Mesendoderm (in vitro differentiated cells): ENCODE results near the gene MAST4.

Source experiments
- DNase-seq: peaks from one replicate; pipeline ENCODE4 v3.0.0; 2013
- H2AK5ac ChIP-seq: 2 replicates; pipeline ENCODE4 v1.6.1; 2013; ENCODE audit warnings: low read length, inconsistent platforms
- H2BK120ac ChIP-seq: 2 replicates; pipeline ENCODE4 v1.6.1; 2013; ENCODE audit warnings: low read depth, mild to moderate bottlenecking, low read length, moderate library complexity, mixed read lengths
- H2BK15ac ChIP-seq: replicated peaks from 2 replicates; pipeline ENCODE4 v1.6.1; 2013; ENCODE audit warnings: low read depth, mild to moderate bottlenecking, moderate library complexity
- H2BK5ac ChIP-seq: 2 replicates; pipeline ENCODE4 v1.6.1; 2013; ENCODE audit warnings: low read length, inconsistent platforms
- H3K18ac ChIP-seq: 2 replicates; pipeline ENCODE4 v1.6.1; 2013; ENCODE audit warnings: mild to moderate bottlenecking, low read length, mixed read lengths
- H3K23ac ChIP-seq: one replicate; pipeline ENCODE4 v1.6.1; 2013; ENCODE audit warnings: low read length
- H3K27ac ChIP-seq: 2 replicates; pipeline ENCODE4 v1.5.1; 2013; ENCODE audit warnings: low read depth, mild to moderate bottlenecking, inconsistent platforms, low read length, moderate library complexity
- H3K27me3 ChIP-seq: 2 replicates; pipeline ENCODE4 v1.6.1; 2013; ENCODE audit warnings: low read length, control low read depth, mild to moderate bottlenecking, inconsistent platforms; ENCODE audit not compliant: insufficient read depth, poor library complexity
- H3K36me3 ChIP-seq: 2 replicates; pipeline ENCODE4 v1.6.1; 2013; ENCODE audit warnings: low read length, inconsistent platforms; ENCODE audit not compliant: control insufficient read depth, insufficient read depth
- H3K4ac ChIP-seq: one replicate; pipeline ENCODE4 v1.6.1; 2013; ENCODE audit warnings: low read depth, mild to moderate bottlenecking, low read length, moderate library complexity
- H3K4me1 ChIP-seq: 2 replicates; pipeline ENCODE4 v1.6.1; 2013; ENCODE audit warnings: low read depth, low read length, inconsistent platforms; ENCODE audit not compliant: control insufficient read depth
- H3K4me2 ChIP-seq: 2 replicates; pipeline ENCODE4 v1.6.1; 2013; ENCODE audit warnings: low read length
- H3K4me3 ChIP-seq: 2 replicates; pipeline ENCODE4 v1.5.1; 2013; ENCODE audit warnings: mild to moderate bottlenecking, low read length
- H3K56ac ChIP-seq: one replicate; pipeline ENCODE4 v1.6.1; 2013; ENCODE audit warnings: low read length
- H3K79me1 ChIP-seq: 2 replicates; pipeline ENCODE4 v1.6.1; 2013; ENCODE audit warnings: low read length, inconsistent platforms
- H3K79me2 ChIP-seq: 2 replicates; pipeline ENCODE4 v1.6.1; 2013; ENCODE audit warnings: mild to moderate bottlenecking, low read length; ENCODE audit not compliant: control insufficient read depth, insufficient read depth
- H3K9ac ChIP-seq: 2 replicates; pipeline ENCODE4 v1.6.1; 2013; ENCODE audit warnings: low read length, inconsistent platforms
- H4K5ac ChIP-seq: one replicate; pipeline ENCODE4 v1.6.1; 2013; ENCODE audit warnings: low read length
- H4K8ac ChIP-seq: one replicate; pipeline ENCODE4 v1.6.1; 2013; ENCODE audit warnings: low read depth, mild to moderate bottlenecking, control low read depth, low read length, moderate library complexity
- WGBS: extraction: QIAGEN DNeasy Blood & Tissue Kit; methylation state at CpG from one replicate; pipeline ENCODE4 v1.1.7; 2013; ENCODE audit warnings: low lambda C conversion rate, missing lambda C conversion rate; ENCODE audit not compliant: insufficient coverage; ENCODE audit errors: extremely low coverage; 5-methylcytosine and 5-hydroxymethylcytosine counted together

MAST4 gene

GRCh38 chr5:67163231-67163756, 567.1 kb downstream of the MAST4 start:
- Histone ChIP-seq H3K79me1 (no peaks in the 10 kb centered on the region), H3K18ac (no peak overlapping the region), H2BK120ac (no peak overlapping the region), H4K8ac (no peak overlapping the region), H3K4me2 (no peak overlapping the region), H3K4me3 (no peak overlapping the region), H3K56ac (no peak overlapping the region), H3K4me1 (peaks cover 2% of the 10 kb centered on the region), H3K27me3 (no peaks in the 10 kb centered on the region), H3K36me3 (no peaks in the 10 kb centered on the region), H3K27ac (no peak overlapping the region), H3K9ac (no peak overlapping the region), H3K23ac (no peak overlapping the region), H2AK5ac (no peak overlapping the region), H2BK15ac (no peak overlapping the region), H4K5ac (no peak overlapping the region), H3K79me2 (no peaks in the 10 kb centered on the region), H3K4ac (no peak overlapping the region), H2BK5ac (no peak overlapping the region)
- no peak for DNase-seq
- WGBS, result no CpG with 5 or more reads among the region's 44 CpGs

GRCh38 chr5:67163863-67164595, 567.8 kb downstream of the MAST4 start:
- no peak overlapping the region for H3K9ac ChIP-seq
- no peak overlapping the region for H3K27ac ChIP-seq
- H3K79me2 ChIP-seq, result no peaks in the 10 kb centered on the region
- H2BK5ac ChIP-seq, result no peak overlapping the region
- no peaks in the 10 kb centered on the region for H3K36me3 ChIP-seq
- no peak overlapping the region for H4K8ac ChIP-seq
- H3K4ac ChIP-seq, result no peak overlapping the region
- no peak overlapping the region for H2BK120ac ChIP-seq
- no peaks in the 10 kb centered on the region for H3K79me1 ChIP-seq
- H3K23ac ChIP-seq, result no peak overlapping the region
- H2BK15ac ChIP-seq, result no peak overlapping the region
- no peak overlapping the region for H3K18ac ChIP-seq
- no peak overlapping the region for H4K5ac ChIP-seq
- no peaks in the 10 kb centered on the region for H3K27me3 ChIP-seq
- no peak for DNase-seq
- H2AK5ac ChIP-seq, result no peak overlapping the region
- no peak overlapping the region for H3K4me2 ChIP-seq
- H3K4me3 ChIP-seq, result no peak overlapping the region
- H3K4me1 ChIP-seq, result peaks cover 2% of the 10 kb centered on the region
- WGBS, result no CpG with 5 or more reads among the region's 33 CpGs
- H3K56ac ChIP-seq, result no peak overlapping the region

DNA sequence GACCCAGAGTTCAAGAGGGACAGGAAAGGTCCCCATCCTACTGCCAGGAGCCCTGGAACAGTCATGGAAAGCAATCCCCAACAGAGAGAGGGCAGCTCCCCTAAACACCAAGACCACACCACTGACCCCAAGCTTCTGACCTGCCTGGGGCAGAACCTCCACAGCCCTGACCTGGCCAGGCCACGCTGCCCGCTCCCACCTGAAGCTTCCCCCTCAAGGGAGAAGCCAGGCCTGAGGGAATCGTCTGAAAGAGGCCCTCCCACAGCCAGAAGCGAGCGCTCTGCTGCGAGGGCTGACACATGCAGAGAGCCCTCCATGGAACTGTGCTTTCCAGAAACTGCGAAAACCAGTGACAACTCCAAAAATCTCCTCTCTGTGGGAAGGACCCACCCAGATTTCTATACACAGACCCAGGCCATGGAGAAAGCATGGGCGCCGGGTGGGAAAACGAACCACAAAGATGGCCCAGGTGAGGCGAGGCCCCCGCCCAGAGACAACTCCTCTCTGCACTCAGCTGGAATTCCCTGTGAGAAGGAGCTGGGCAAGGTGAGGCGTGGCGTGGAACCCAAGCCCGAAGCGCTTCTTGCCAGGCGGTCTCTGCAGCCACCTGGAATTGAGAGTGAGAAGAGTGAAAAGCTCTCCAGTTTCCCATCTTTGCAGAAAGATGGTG, 568.8 kb downstream of the MAST4 start:
- H3K4me1 ChIP-seq, result peaks cover 2% of the 10 kb centered on the region
- H3K56ac ChIP-seq, result peak overlapping the region; percentile 86
- H3K36me3 ChIP-seq, result no peaks in the 10 kb centered on the region
- no peak overlapping the region for H3K4me3 ChIP-seq
- H4K5ac ChIP-seq, result no peak overlapping the region
- no peak overlapping the region for H3K23ac ChIP-seq
- no peaks in the 10 kb centered on the region for H3K27me3 ChIP-seq
- H2BK120ac ChIP-seq, result no peak overlapping the region
- no peak overlapping the region for H3K4ac ChIP-seq
- H2AK5ac ChIP-seq, result no peak overlapping the region
- no peak overlapping the region for H4K8ac ChIP-seq
- peak overlapping the region; percentile 29 for H3K18ac ChIP-seq
- no peak overlapping the region for H2BK5ac ChIP-seq
- DNase-seq, result no peak
- WGBS, result no CpG with 5 or more reads among the region's 17 CpGs
- H3K79me2 ChIP-seq, result no peaks in the 10 kb centered on the region
- peak overlapping the region; percentile 7 for H3K9ac ChIP-seq
- no peak overlapping the region for H3K27ac ChIP-seq
- no peaks in the 10 kb centered on the region for H3K79me1 ChIP-seq
- no peak overlapping the region for H2BK15ac ChIP-seq
- H3K4me2 ChIP-seq, result no peak overlapping the region

DNA sequence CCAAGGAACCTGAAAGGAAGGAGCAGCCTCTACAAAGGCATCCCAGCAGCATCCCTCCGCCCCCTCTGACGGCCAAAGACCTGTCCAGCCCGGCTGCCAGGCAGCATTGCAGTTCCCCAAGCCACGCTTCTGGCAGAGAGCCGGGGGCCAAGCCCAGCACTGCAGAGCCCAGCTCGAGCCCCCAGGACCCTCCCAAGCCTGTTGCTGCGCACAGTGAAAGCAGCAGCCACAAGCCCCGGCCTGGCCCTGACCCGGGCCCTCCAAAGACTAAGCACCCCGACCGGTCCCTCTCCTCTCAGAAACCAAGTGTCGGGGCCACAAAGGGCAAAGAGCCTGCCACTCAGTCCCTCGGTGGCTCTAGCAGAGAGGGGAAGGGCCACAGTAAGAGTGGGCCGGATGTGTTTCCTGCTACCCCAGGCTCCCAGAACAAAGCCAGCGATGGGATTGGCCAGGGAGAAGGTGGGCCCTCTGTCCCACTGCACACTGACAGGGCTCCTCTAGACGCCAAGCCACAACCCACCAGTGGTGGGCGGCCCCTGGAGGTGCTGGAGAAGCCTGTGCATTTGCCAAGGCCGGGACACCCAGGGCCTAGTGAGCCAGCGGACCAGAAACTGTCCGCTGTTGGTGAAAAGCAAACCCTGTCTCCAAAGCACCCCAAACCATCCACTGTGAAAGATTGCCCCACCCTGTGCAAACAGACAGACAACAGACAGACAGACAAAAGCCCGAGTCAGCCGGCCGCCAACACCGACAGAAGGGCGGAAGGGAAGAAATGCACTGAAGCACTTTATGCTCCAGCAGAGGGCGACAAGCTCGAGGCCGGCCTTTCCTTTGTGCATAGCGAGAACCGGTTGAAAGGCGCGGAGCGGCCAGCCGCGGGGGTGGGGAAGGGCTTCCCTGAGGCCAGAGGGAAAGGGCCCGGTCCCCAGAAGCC, 569.6 kb downstream of the MAST4 start:
- Histone ChIP-seq H3K18ac (peak overlapping the region; percentile 63), H3K27me3 (no peaks in the 10 kb centered on the region), H3K4me1 (peaks cover 2% of the 10 kb centered on the region), H3K36me3 (no peaks in the 10 kb centered on the region), H2AK5ac (no peak overlapping the region), H3K56ac (peak overlapping the region; percentile 91), H4K5ac (peak overlapping the region; percentile 65), H2BK15ac (no peak overlapping the region), H3K4me3 (no peak overlapping the region), H3K79me1 (no peaks in the 10 kb centered on the region), H3K79me2 (no peaks in the 10 kb centered on the region), H3K4ac (peak overlapping the region; percentile 81), H2BK5ac (no peak overlapping the region), H3K9ac (peak overlapping the region; percentile 79), H2BK120ac (no peak overlapping the region), H3K23ac (no peak overlapping the region), H3K4me2 (peak overlapping the region; percentile 35), H3K27ac (peak overlapping the region; percentile 75), H4K8ac (peak overlapping the region; percentile 97)
- DNase-seq, result peak; percentile 96
- WGBS, result no CpG with 5 or more reads among the region's 36 CpGs

- no peak overlapping the region for H2BK120ac ChIP-seq
- H3K4me3 ChIP-seq, result no peak overlapping the region
- peak overlapping the region; percentile 91 for H3K56ac ChIP-seq
- no peak overlapping the region for H2BK15ac ChIP-seq
- H2BK5ac ChIP-seq, result peak overlapping the region; percentile 65
- no peaks in the 10 kb centered on the region for H3K79me1 ChIP-seq
- H3K27me3 ChIP-seq, result no peaks in the 10 kb centered on the region
- peak; percentile 91 for DNase-seq
- peak overlapping the region; percentile 63 for H3K18ac ChIP-seq
- no peak overlapping the region for H2AK5ac ChIP-seq
- H3K23ac ChIP-seq, result no peak overlapping the region
- H3K27ac ChIP-seq, result peak overlapping the region; percentile 75
- peak overlapping the region; percentile 35 for H3K4me2 ChIP-seq
- no CpG with 5 or more reads among the region's 31 CpGs for WGBS
- H4K5ac ChIP-seq, result peak overlapping the region; percentile 65
- peak overlapping the region; percentile 79 for H3K9ac ChIP-seq
- peak overlapping the region; percentile 97 for H4K8ac ChIP-seq
- H3K79me2 ChIP-seq, result no peaks in the 10 kb centered on the region
- no peaks in the 10 kb centered on the region for H3K36me3 ChIP-seq
- peaks cover 2% of the 10 kb centered on the region for H3K4me1 ChIP-seq
- peak overlapping the region; percentile 81 for H3K4ac ChIP-seq
Measured at GRCh38 chr5:67166460-67167285, 570.5 kb downstream of the MAST4 start.
